Central memory CD8-positive, alpha-beta T cell (primary cell): ENCODE results near the gene NOX1.
"Not testable (repeated sequence)": the region's sequence is repeated elsewhere in the genome, so short reads cannot be mapped to it uniquely, and the experiment has no call there.

Experiments used
- ATAC-seq: fragments of 150-1000 bp; cut with Tn5 transposase; replicated peaks from 2 replicates; pipeline ENCODE4 v1.10.0; 2022; ENCODE audit warnings: mild to moderate bottlenecking, moderate FRiP score, moderate number of reproducible peaks; ENCODE audit not compliant: poor library complexity, severe bottlenecking; ENCODE audit errors: extremely low read depth
- DNase-seq, 2 donors: peaks; one replicate each; pipeline ENCODE4 v3.0.0; 2021; ENCODE audit warnings: low spot score in 2 of 2
- H3K27ac Mint-ChIP-seq: one replicate; pipeline ENCODE4 v1.8.0; 2022; ENCODE audit warnings: low read depth, mild to moderate bottlenecking, moderate library complexity, mixed read lengths
- H3K27me3 Mint-ChIP-seq: one replicate; pipeline ENCODE4 v1.8.0; 2022; ENCODE audit warnings: mixed read lengths
- H3K36me3 Mint-ChIP-seq: one replicate; pipeline ENCODE4 v1.8.0; 2022; ENCODE audit warnings: mild to moderate bottlenecking, moderate library complexity, mixed read lengths; ENCODE audit not compliant: insufficient read depth
- H3K4me1 Mint-ChIP-seq: one replicate; pipeline ENCODE4 v1.8.0; 2022; ENCODE audit warnings: mixed read lengths
- H3K4me3 Mint-ChIP-seq: one replicate; pipeline ENCODE4 v1.8.0; 2022; ENCODE audit warnings: mild to moderate bottlenecking, moderate library complexity, mixed read lengths
- H3K9me3 Mint-ChIP-seq: one replicate; pipeline ENCODE4 v1.8.0; 2022; ENCODE audit warnings: mixed read lengths

The NOX1 gene

GRCh38 chrX:100812216-100813158, 61.7 kb downstream of the NOX1 start:
- DNase-seq (no peak), ATAC-seq (no peak)
- Mint-ChIP-seq H3K4me1 (no peaks in the 10 kb centered on the region), H3K9me3 (no peaks in the 10 kb centered on the region), H3K4me3 (no peak overlapping the region), H3K36me3 (no peaks in the 10 kb centered on the region), H3K27ac (no peak overlapping the region), H3K27me3 (peaks cover 74% of the 10 kb centered on the region)

- not testable (repeated sequence) for H3K27ac Mint-ChIP-seq, H3K4me3 Mint-ChIP-seq, ATAC-seq, H3K36me3 Mint-ChIP-seq, DNase-seq, H3K9me3 Mint-ChIP-seq, H3K4me1 Mint-ChIP-seq
- peaks cover 74% of the 10 kb centered on the region for H3K27me3 Mint-ChIP-seq
Measured at GRCh38 chrX:100808265-100808664, 65.9 kb downstream of the NOX1 start.

- Mint-ChIP-seq H3K4me3 (no peak overlapping the region), H3K36me3 (no peaks in the 10 kb centered on the region), H3K4me1 (no peaks in the 10 kb centered on the region), H3K27ac (no peak overlapping the region), H3K9me3 (peaks cover 6% of the 10 kb centered on the region), H3K27me3 (peaks cover 63% of the 10 kb centered on the region)
- no peak for ATAC-seq
- no peak for DNase-seq
Measured at GRCh38 chrX:100804780-100805179, 69.4 kb downstream of the NOX1 start.

- no peaks in the 10 kb centered on the region for H3K4me1 Mint-ChIP-seq
- peaks cover 6% of the 10 kb centered on the region for H3K9me3 Mint-ChIP-seq
- no peak overlapping the region for H3K4me3 Mint-ChIP-seq
- no peak overlapping the region for H3K27ac Mint-ChIP-seq
- no peak for ATAC-seq
- H3K36me3 Mint-ChIP-seq: peaks cover 1% of the 10 kb centered on the region
- H3K27me3 Mint-ChIP-seq: peaks cover 44% of the 10 kb centered on the region
- no peak for DNase-seq
Measured at GRCh38 chrX:100802843-100803242, 71.3 kb downstream of the NOX1 start.

GRCh38 chrX:100798484-100799214, 75.5 kb downstream of the NOX1 start:
- Mint-ChIP-seq H3K9me3 (no peaks in the 10 kb centered on the region), H3K27ac (no peak overlapping the region), H3K4me1 (no peaks in the 10 kb centered on the region), H3K4me3 (no peak overlapping the region), H3K27me3 (peaks cover 23% of the 10 kb centered on the region), H3K36me3 (peaks cover 1% of the 10 kb centered on the region)
- ATAC-seq (no peak), DNase-seq (no peak)

GRCh38 chrX:100797359-100797758, 76.8 kb downstream of the NOX1 start:
- DNase-seq: no peak
- no peak overlapping the region for H3K4me3 Mint-ChIP-seq
- no peak overlapping the region for H3K27ac Mint-ChIP-seq
- no peaks in the 10 kb centered on the region for H3K9me3 Mint-ChIP-seq
- ATAC-seq: no peak
- H3K4me1 Mint-ChIP-seq: no peaks in the 10 kb centered on the region
- peaks cover 1% of the 10 kb centered on the region for H3K36me3 Mint-ChIP-seq
- peaks cover 16% of the 10 kb centered on the region for H3K27me3 Mint-ChIP-seq

- H3K4me3 Mint-ChIP-seq, H3K4me1 Mint-ChIP-seq, H3K27ac Mint-ChIP-seq, H3K9me3 Mint-ChIP-seq, DNase-seq, H3K36me3 Mint-ChIP-seq, ATAC-seq: not testable (repeated sequence)
- H3K27me3 Mint-ChIP-seq: peaks cover 13% of the 10 kb centered on the region
Measured at GRCh38 chrX:100796371-100796770, 77.8 kb downstream of the NOX1 start.
